SU-DHL-6 (cell line): ENCODE data around the gene CLMP.

Experiments used
- H2AFZ ChIP-seq: fragments of 200-600 bp; sonication (generic); 2 replicates; pipeline ENCODE4 v1.6.1; 2014; ENCODE audit warnings: low read depth, mild to moderate bottlenecking, moderate library complexity, mixed read lengths, antibody characterized with exemption, low read length; ENCODE audit not compliant: severe bottlenecking
- H3F3A ChIP-seq: fragments of 200-600 bp; shearing (Covaris generic); 2 replicates; pipeline ENCODE4 v1.6.0; 2016; ENCODE audit warnings: antibody characterized with exemption, mild to moderate bottlenecking; ENCODE audit not compliant: insufficient read depth
- H3K27ac ChIP-seq: fragments of 200-600 bp; sonication (generic); 2 replicates; pipeline ENCODE4 v1.5.1; 2016; ENCODE audit warnings: low read depth, mild to moderate bottlenecking, low read length, moderate library complexity, mixed read lengths
- H3K27me3 ChIP-seq: fragments of 200-600 bp; sonication (generic), shearing (Covaris generic); 2 replicates; pipeline ENCODE4 v1.6.0; 2014; ENCODE audit warnings: mild to moderate bottlenecking, low read length
- H3K36me3 ChIP-seq: fragments of 200-600 bp; sonication (generic); 2 replicates; pipeline ENCODE4 v1.6.1; 2014; ENCODE audit warnings: mild to moderate bottlenecking, low read length, mixed read lengths
- H3K4me2 ChIP-seq: fragments of 300-600, 200-600 bp; shearing (Covaris generic), sonication (generic); 2 replicates; pipeline ENCODE4 v1.6.0; 2014; ENCODE audit warnings: low read length, low read depth, mild to moderate bottlenecking; ENCODE audit not compliant: poor library complexity, severe bottlenecking
- H3K4me3 ChIP-seq: fragments of 200-600 bp; sonication (generic); 2 replicates; pipeline ENCODE4 v1.5.1; 2014; ENCODE audit warnings: antibody characterized with exemption, low read length, mild to moderate bottlenecking, mixed read lengths; ENCODE audit not compliant: insufficient read depth, poor library complexity, severe bottlenecking
- H3K79me2 ChIP-seq: fragments of 200-600 bp; sonication (generic); 2 replicates; pipeline ENCODE4 v1.6.1; 2014; ENCODE audit warnings: mild to moderate bottlenecking, low read length, moderate library complexity; ENCODE audit not compliant: insufficient read depth
- H3K9ac ChIP-seq: fragments of 200-600 bp; sonication (generic); 2 replicates; pipeline ENCODE4 v1.7.0; 2014; ENCODE audit warnings: mild to moderate bottlenecking, low read length
- H3K9me2 ChIP-seq: fragments of 200-600 bp; sonication (generic); replicated peaks from 2 replicates; pipeline ENCODE4 v1.6.1; 2014; ENCODE audit warnings: low read length; ENCODE audit not compliant: insufficient read depth
- H3K9me3 ChIP-seq: fragments of 200-600 bp; sonication (generic); 2 replicates; pipeline ENCODE4 v1.6.1; 2014; ENCODE audit warnings: low read length, mixed read lengths; ENCODE audit not compliant: insufficient read depth
- H4K20me1 ChIP-seq: fragments of 200-600 bp; sonication (generic); 2 replicates; pipeline ENCODE4 v1.6.1; 2014; ENCODE audit warnings: low read depth, mild to moderate bottlenecking, antibody characterized with exemption, low read length, moderate library complexity, mixed read lengths
- CTCF ChIP-seq: fragments of 200-600 bp; sonication (generic); IDR thresholded peaks from one replicate; pipeline ENCODE4 v1.5.1; 2017; ENCODE audit warnings: antibody characterized with exemption, mild to moderate bottlenecking, low read length, moderate library complexity; ENCODE audit not compliant: insufficient read depth, poor library complexity, severe bottlenecking
- EZH2phosphoT487 ChIP-seq: fragments of 200-600 bp; sonication (generic), shearing (Covaris generic); conservative IDR thresholded peaks from 2 replicates; pipeline ENCODE4 v1.6.1; 2018; ENCODE audit warnings: mild to moderate bottlenecking, antibody characterized with exemption, low read length, moderate library complexity, mixed read lengths

Gene CLMP

GRCh38 chr11:123122341-123122740, 72.7 kb downstream of the CLMP start:
- no peaks in the 10 kb centered on the region for H3K79me2 ChIP-seq
- no peaks in the 10 kb centered on the region for H3K36me3 ChIP-seq
- H3K4me2 ChIP-seq = no peak overlapping the region
- no peaks in the 10 kb centered on the region for H3K9me3 ChIP-seq
- H3K9me2 ChIP-seq = no peaks in the 10 kb centered on the region
- no peak overlapping the region for H3K4me3 ChIP-seq
- H3K9ac ChIP-seq = no peak overlapping the region
- H3K27me3 ChIP-seq = no peaks in the 10 kb centered on the region
- no peak for TF ChIP-seq EZH2phosphoT487
- TF ChIP-seq CTCF = no peak
- H3K27ac ChIP-seq = no peak overlapping the region
- no peak overlapping the region for H2AFZ ChIP-seq
- H4K20me1 ChIP-seq = no peaks in the 10 kb centered on the region
- H3F3A ChIP-seq = no peaks in the 10 kb centered on the region

- Histone ChIP-seq H2AFZ (no peak overlapping the region), H3K27me3 (no peaks in the 10 kb centered on the region), H3K36me3 (no peaks in the 10 kb centered on the region), H3K27ac (no peak overlapping the region), H4K20me1 (no peaks in the 10 kb centered on the region), H3K9ac (no peak overlapping the region), H3F3A (no peaks in the 10 kb centered on the region), H3K9me3 (no peaks in the 10 kb centered on the region), H3K79me2 (no peaks in the 10 kb centered on the region), H3K4me3 (no peak overlapping the region), H3K9me2 (no peaks in the 10 kb centered on the region), H3K4me2 (no peak overlapping the region)
- no peak for TF ChIP-seq CTCF
- no peak for TF ChIP-seq EZH2phosphoT487
These were observed 78.6 kb downstream of the CLMP start for GRCh38 chr11:123116486-123116885.

- H3K27ac ChIP-seq = no peak overlapping the region
- no peaks in the 10 kb centered on the region for H3F3A ChIP-seq
- no peaks in the 10 kb centered on the region for H4K20me1 ChIP-seq
- no peak overlapping the region for H2AFZ ChIP-seq
- no peak for TF ChIP-seq EZH2phosphoT487
- TF ChIP-seq CTCF = peak; percentile 86
- no peaks in the 10 kb centered on the region for H3K9me2 ChIP-seq
- no peak overlapping the region for H3K4me2 ChIP-seq
- no peaks in the 10 kb centered on the region for H3K27me3 ChIP-seq
- no peak overlapping the region for H3K4me3 ChIP-seq
- no peaks in the 10 kb centered on the region for H3K9me3 ChIP-seq
- no peak overlapping the region for H3K9ac ChIP-seq
- H3K36me3 ChIP-seq = no peaks in the 10 kb centered on the region
- no peaks in the 10 kb centered on the region for H3K79me2 ChIP-seq
These were observed 83.6 kb downstream of the CLMP start for GRCh38 chr11:123111465-123111864.

- Histone ChIP-seq H3K4me2 (no peak overlapping the region), H2AFZ (no peak overlapping the region), H3K79me2 (no peaks in the 10 kb centered on the region), H3K9ac (no peak overlapping the region), H3K27me3 (no peaks in the 10 kb centered on the region), H3K36me3 (no peaks in the 10 kb centered on the region), H3K4me3 (no peak overlapping the region), H3F3A (no peaks in the 10 kb centered on the region), H4K20me1 (no peaks in the 10 kb centered on the region), H3K9me2 (no peaks in the 10 kb centered on the region), H3K27ac (no peak overlapping the region), H3K9me3 (no peaks in the 10 kb centered on the region)
- TF ChIP-seq EZH2phosphoT487 = no peak
- TF ChIP-seq CTCF = no peak
These were observed 84.7 kb downstream of the CLMP start for GRCh38 chr11:123110397-123110796.
